Neuronal stem cell (in vitro differentiated cells): ENCODE results near the gene HNRNPLL.
"Not testable (repeated sequence)": the region's sequence is repeated elsewhere in the genome, so short reads cannot be mapped to it uniquely, and the experiment has no call there.

Experiments used
- DNase-seq: peaks from one replicate; pipeline ENCODE4 v3.0.0-alpha.2; 2013; ENCODE audit warnings: low spot score
- H2AFZ ChIP-seq: one replicate; pipeline ENCODE4 v1.6.1; 2013; ENCODE audit warnings: mild to moderate bottlenecking, low read length, inconsistent platforms
- H2AK5ac ChIP-seq: 2 replicates; pipeline ENCODE4 v1.6.1; 2013; ENCODE audit warnings: low read depth, mild to moderate bottlenecking, inconsistent platforms, low read length, moderate library complexity, mixed read lengths
- H2BK120ac ChIP-seq: 2 replicates; pipeline ENCODE4 v1.6.1; 2013; ENCODE audit warnings: low read depth, mild to moderate bottlenecking, inconsistent platforms, low read length, moderate library complexity, mixed read lengths
- H2BK12ac ChIP-seq: one replicate; pipeline ENCODE4 v1.6.1; 2013; ENCODE audit warnings: low read length, inconsistent platforms
- H2BK15ac ChIP-seq: 2 replicates; pipeline ENCODE4 v1.6.1; 2013; ENCODE audit warnings: mild to moderate bottlenecking, low read length, inconsistent platforms, mixed read lengths
- H2BK5ac ChIP-seq: one replicate; pipeline ENCODE4 v1.6.1; 2013; ENCODE audit warnings: inconsistent platforms, mild to moderate bottlenecking, low read length, moderate library complexity
- H3K14ac ChIP-seq: one replicate; pipeline ENCODE4 v1.6.1; 2013; ENCODE audit warnings: low read length, inconsistent platforms
- H3K18ac ChIP-seq: 2 replicates; pipeline ENCODE4 v1.6.1; 2013; ENCODE audit warnings: low read length, inconsistent platforms
- H3K23ac ChIP-seq: 2 replicates; pipeline ENCODE4 v1.6.1; 2013; ENCODE audit warnings: low read depth, mild to moderate bottlenecking, mixed read lengths, low read length, inconsistent platforms; ENCODE audit not compliant: poor library complexity
- H3K27ac ChIP-seq: replicated peaks from 3 replicates; pipeline ENCODE4 v1.5.1; 2013; ENCODE audit warnings: low read length, inconsistent platforms
- H3K27me3 ChIP-seq, 3 experiments: 2 replicates each; pipeline ENCODE4 v1.6.1; 2013; ENCODE audit warnings: low read length in 3 of 3, mild to moderate bottlenecking in 2 of 3, inconsistent platforms in 1 of 3, low read depth in 1 of 3, mixed read lengths in 1 of 3, moderate library complexity in 1 of 3; ENCODE audit not compliant: control insufficient read depth in 3 of 3, insufficient read depth in 3 of 3
- H3K36me3 ChIP-seq, 2 donors: replicated peaks in 1 of 2; 2 replicates each; pipeline ENCODE4 v1.6.1; 2013; ENCODE audit warnings: low read length in 2 of 2; ENCODE audit not compliant: control insufficient read depth in 2 of 2, insufficient read depth in 2 of 2
- H3K4ac ChIP-seq: 2 replicates; pipeline ENCODE4 v1.6.1; 2013; ENCODE audit warnings: inconsistent platforms, mild to moderate bottlenecking, low read length, moderate library complexity
- H3K4me1 ChIP-seq, 2 donors: 1 replicate in 1 of 2; 2 replicates in 1 of 2; pipeline ENCODE4 v1.6.1; 2013; ENCODE audit warnings: low read length in 2 of 2, low read depth in 1 of 2; ENCODE audit not compliant: control insufficient read depth in 2 of 2, insufficient read depth in 1 of 2
- H3K4me2 ChIP-seq: one replicate; pipeline ENCODE4 v1.6.1; 2013; ENCODE audit warnings: mild to moderate bottlenecking, low read length, inconsistent platforms; ENCODE audit not compliant: insufficient read depth, poor library complexity, severe bottlenecking
- H3K4me3 ChIP-seq, 2 donors: 2 replicates each; pipeline ENCODE4 v1.5.1; 2013; ENCODE audit warnings: low read length in 2 of 2, mild to moderate bottlenecking in 2 of 2, inconsistent platforms in 1 of 2, moderate library complexity in 1 of 2
- H3K79me1 ChIP-seq: one replicate; pipeline ENCODE4 v1.6.1; 2013; ENCODE audit warnings: low read depth, mild to moderate bottlenecking, inconsistent platforms, low read length, moderate library complexity
- H3K9ac ChIP-seq: one replicate; pipeline ENCODE4 v1.6.1; 2013; ENCODE audit warnings: mild to moderate bottlenecking, low read depth, low read length, inconsistent platforms; ENCODE audit not compliant: poor library complexity
- H3K9me3 ChIP-seq, 2 donors: replicated peaks in 1 of 2; 2 replicates each; pipeline versions ENCODE3 to v1.6.1; 2013; ENCODE audit warnings: low read length in 2 of 2, mild to moderate bottlenecking in 2 of 2, inconsistent platforms in 1 of 2, low read depth in 1 of 2, mixed read lengths in 1 of 2, moderate library complexity in 1 of 2; ENCODE audit not compliant: control insufficient read depth in 2 of 2, insufficient read depth in 1 of 2
- H4K8ac ChIP-seq: one replicate; pipeline ENCODE4 v1.6.1; 2013; ENCODE audit warnings: low read depth, mild to moderate bottlenecking, inconsistent platforms, low read length, moderate library complexity
- H4K91ac ChIP-seq: one replicate; pipeline ENCODE4 v1.6.1; 2013; ENCODE audit warnings: low read length, low read depth, mild to moderate bottlenecking, inconsistent platforms; ENCODE audit not compliant: poor library complexity
- WGBS, 2 donors: extraction: QIAGEN DNeasy Blood & Tissue Kit; methylation state at CpG; one replicate each; pipeline ENCODE4 v1.1.7; 2013; ENCODE audit warnings: missing lambda C conversion rate in 2 of 2, mixed read lengths in 1 of 2; ENCODE audit not compliant: insufficient read length in 2 of 2, insufficient replicate concordance in 1 of 2; ENCODE audit errors: extremely low coverage in 2 of 2; 5-methylcytosine and 5-hydroxymethylcytosine counted together

Gene HNRNPLL

GRCh38 chr2:38539086-38539485, 63.6 kb downstream of the HNRNPLL start:
- no peak overlapping the region for H2BK12ac ChIP-seq
- H3K79me1 ChIP-seq: no peaks in the 10 kb centered on the region
- no peak for DNase-seq
- H3K4ac ChIP-seq: no peak overlapping the region
- no peak overlapping the region for H3K14ac ChIP-seq
- H3K4me3 ChIP-seq: no peak overlapping the region
- no peak overlapping the region for H2BK5ac ChIP-seq
- H3K4me2 ChIP-seq: no peak overlapping the region
- H3K4me1 ChIP-seq: peaks cover 0 to 11% of the 10 kb centered on the region in 2 donors
- peaks cover 0 to 15% (median 6%) of the 10 kb centered on the region in 3 experiments for H3K27me3 ChIP-seq
- H3K23ac ChIP-seq: no peak overlapping the region
- no peak overlapping the region for H2AK5ac ChIP-seq
- no peaks in the 10 kb centered on the region for H3K36me3 ChIP-seq
- no peak overlapping the region for H4K8ac ChIP-seq
- H2BK15ac ChIP-seq: no peak overlapping the region
- H2AFZ ChIP-seq: no peak overlapping the region
- H3K18ac ChIP-seq: no peak overlapping the region
- H3K9ac ChIP-seq: no peak overlapping the region
- WGBS, 2 donors: no CpG with 5 or more reads among the region's 5 CpGs
- no peaks in the 10 kb centered on the region for H3K9me3 ChIP-seq
- no peak overlapping the region for H3K27ac ChIP-seq
- no peak overlapping the region for H4K91ac ChIP-seq
- no peak overlapping the region for H2BK120ac ChIP-seq

- Histone ChIP-seq H3K4ac (no peak overlapping the region), H3K9me3 (no peaks in the 10 kb centered on the region), H3K36me3 (no peaks in the 10 kb centered on the region), H3K79me1 (no peaks in the 10 kb centered on the region), H2BK120ac (no peak overlapping the region), H3K23ac (no peak overlapping the region), H3K4me2 (no peak overlapping the region), H2BK12ac (no peak overlapping the region), H2BK5ac (no peak overlapping the region), H3K27me3 (peaks cover 0 to 19% (median 6%) of the 10 kb centered on the region in 3 experiments), H2AK5ac (no peak overlapping the region), H3K4me3 (no peak overlapping the region), H3K9ac (no peak overlapping the region), H4K8ac (no peak overlapping the region), H4K91ac (no peak overlapping the region), H3K27ac (no peak overlapping the region), H2AFZ (peak overlapping the region; percentile 47), H3K18ac (no peak overlapping the region), H2BK15ac (no peak overlapping the region), H3K4me1 (peaks cover 0 to 10% of the 10 kb centered on the region in 2 donors), H3K14ac (no peak overlapping the region)
- no CpG with 5 or more reads among the region's 3 CpGs for WGBS, 2 donors
- DNase-seq: no peak
These were observed 64.7 kb downstream of the HNRNPLL start for GRCh38 chr2:38537937-38538525.

- H3K18ac ChIP-seq, H3K27ac ChIP-seq, H3K79me1 ChIP-seq, H3K4me2 ChIP-seq, DNase-seq, H3K4me1 ChIP-seq, H4K8ac ChIP-seq, H4K91ac ChIP-seq, H2AFZ ChIP-seq, H2AK5ac ChIP-seq, H3K23ac ChIP-seq, H3K14ac ChIP-seq, H3K9me3 ChIP-seq, H2BK5ac ChIP-seq, H3K4me3 ChIP-seq, H2BK12ac ChIP-seq, H3K36me3 ChIP-seq, H2BK120ac ChIP-seq, H3K4ac ChIP-seq, H2BK15ac ChIP-seq, H3K9ac ChIP-seq: not testable (repeated sequence)
- no CpG with 5 or more reads among the region's 13 CpGs for WGBS, 2 donors
- H3K27me3 ChIP-seq: peaks cover 0 to 19% (median 6%) of the 10 kb centered on the region in 3 experiments
These were observed 65.4 kb downstream of the HNRNPLL start for GRCh38 chr2:38537296-38537695.

- H2AK5ac ChIP-seq: peak overlapping the region; percentile 17
- H2BK120ac ChIP-seq: no peak overlapping the region
- peak; percentile 78 for DNase-seq
- H3K9ac ChIP-seq: peak overlapping the region; percentile 86
- peak overlapping the region; percentile 62 for H2BK15ac ChIP-seq
- peak overlapping the region; percentile 87 for H3K23ac ChIP-seq
- peak overlapping the region; percentile 81 for H3K4me2 ChIP-seq
- no CpG with 5 or more reads among the region's 53 CpGs for WGBS, 2 donors
- no peak overlapping the region for H4K91ac ChIP-seq
- no peaks in the 10 kb centered on the region for H3K9me3 ChIP-seq
- H3K4ac ChIP-seq: no peak overlapping the region
- H2AFZ ChIP-seq: peak overlapping the region; percentile 100
- H4K8ac ChIP-seq: no peak overlapping the region
- peak overlapping the region; percentile 48 to 78 for H3K4me3 ChIP-seq
- H3K79me1 ChIP-seq: no peaks in the 10 kb centered on the region
- peaks cover 0 to 3% of the 10 kb centered on the region in 2 donors for H3K4me1 ChIP-seq
- H3K18ac ChIP-seq: peak overlapping the region; percentile 84
- H3K27me3 ChIP-seq: peaks cover 0 to 19% (median 6%) of the 10 kb centered on the region in 3 experiments
- no peak overlapping the region for H3K14ac ChIP-seq
- no peaks in the 10 kb centered on the region for H3K36me3 ChIP-seq
- H2BK5ac ChIP-seq: no peak overlapping the region
- H2BK12ac ChIP-seq: no peak overlapping the region
- H3K27ac ChIP-seq: no peak overlapping the region
These were observed 66.8 kb downstream of the HNRNPLL start for GRCh38 chr2:38535744-38536506.
